Adipose tissue (tissue), 3 donors: ENCODE measurements around the gene IL1RAPL1. TPM values are rescaled to one million over a fixed set of nuclear protein-coding genes. Genes with fewer than 3 reads are reported as not detected.

Experiments
- H3K27ac ChIP-seq: one replicate; pipeline ENCODE4 v1.5.1; 2013; ENCODE audit warnings: low read depth, low read length
- WGBS, 3 donors: extraction: QIAGEN DNeasy Blood & Tissue Kit; methylation state at CpG; one replicate each; pipeline ENCODE4 v1.1.7; 2013; 5-methylcytosine and 5-hydroxymethylcytosine counted together
- polyA plus RNA-seq, 3 donors: library from polyadenylated mRNA; stranded (reverse); fragments of 200-250 nt; gene quantifications; one replicate each; pipeline ENCODE4 v1.2.3, GENCODE V29; 2013
- donor health status: healthy with polysubstance abuse.
- donor health status: Bipolar disorder and iron deficiency.
- donor health status: healthy.

Gene IL1RAPL1
- polyA plus RNA-seq, 3 donors: not detected

GRCh38 chrX:28884823-28885222, 297.6 kb downstream of the IL1RAPL1 start:
- no peak overlapping the region for H3K27ac ChIP-seq

GRCh38 chrX:28888416-28888815, 301.2 kb downstream of the IL1RAPL1 start:
- WGBS, 3 donors: 43 to 71% (median 48%) methylated on average over 1 of the region's 1 CpG
- no peak overlapping the region for H3K27ac ChIP-seq

More at GRCh38 chrX:28884823-28885222, 297.6 kb downstream of the IL1RAPL1 start:
- WGBS, 3 donors: 86 to 100% (median 88%) methylated on average over 1 of the region's 1 CpG

DNA sequence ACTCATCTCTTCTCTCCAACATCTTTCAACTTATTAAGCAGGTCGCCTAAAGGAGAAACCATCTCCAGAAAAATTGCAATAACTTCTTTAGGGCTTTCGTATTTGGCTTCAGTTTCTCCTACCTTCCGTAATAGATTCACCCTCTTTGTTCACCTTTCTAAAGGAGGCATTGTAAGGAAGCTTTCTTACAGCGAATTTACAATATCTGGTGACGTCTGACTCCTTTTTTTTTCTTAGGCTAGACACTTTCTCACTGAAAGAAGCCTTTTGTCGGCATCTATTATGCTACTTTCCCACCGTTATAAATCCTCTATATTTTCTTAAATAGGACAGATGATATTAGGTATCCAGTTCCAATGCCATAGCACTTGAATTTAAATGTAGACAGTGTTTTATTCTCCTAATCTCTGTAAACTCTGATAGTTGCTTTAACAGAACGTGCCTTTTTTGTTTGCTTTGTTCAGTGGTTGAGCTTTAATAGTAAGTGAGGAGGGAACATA, 302.4 kb downstream of the IL1RAPL1 start:
- H3K27ac ChIP-seq: no peak overlapping the region
- WGBS, 3 donors: 58 to 73% (median 60%) methylated on average over 8 of the region's 8 CpGs

DNA sequence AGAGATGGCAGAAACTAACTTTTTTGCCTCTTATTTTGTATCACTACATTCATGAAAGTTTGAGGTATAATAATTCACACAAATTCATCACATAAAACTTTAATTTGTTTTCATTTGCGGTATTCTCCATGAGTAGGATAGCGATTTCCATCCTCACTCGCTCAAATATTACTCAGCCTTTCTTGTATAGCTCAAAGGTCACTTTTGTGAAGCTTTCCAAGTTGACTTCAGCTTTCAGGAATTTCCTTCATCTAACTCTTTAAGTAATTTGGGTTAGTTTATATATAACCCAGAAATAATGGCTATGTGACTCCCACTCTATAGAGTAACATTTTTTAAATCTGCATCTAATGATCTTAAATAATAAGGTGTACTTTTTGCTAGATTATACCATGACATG, 314.4 kb downstream of the IL1RAPL1 start:
- H3K27ac ChIP-seq: no peak overlapping the region
- 59 to 88% (median 66%) methylated on average over 3 of the region's 3 CpGs for WGBS, 3 donors

DNA sequence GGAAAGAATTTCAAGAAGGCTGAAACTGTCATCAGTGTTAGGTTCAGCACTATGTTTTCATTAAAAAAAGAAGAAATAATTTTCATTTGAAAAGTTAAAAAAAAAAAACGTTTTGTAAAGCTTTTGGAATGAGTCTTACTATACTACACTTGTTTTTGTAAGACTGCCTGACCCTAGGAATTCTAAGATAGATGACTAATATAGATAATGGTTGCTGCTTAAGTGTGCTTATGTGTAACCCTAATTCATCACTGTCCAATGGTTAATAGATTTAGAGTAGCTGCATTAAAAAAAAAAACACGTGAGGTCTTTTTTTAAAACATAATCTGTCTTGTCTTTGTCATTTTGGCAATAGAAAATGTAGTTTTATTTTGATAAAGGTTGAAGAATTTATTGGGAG, 323.2 kb downstream of the IL1RAPL1 start:
- WGBS, 3 donors: 19 to 32% (median 24%) methylated on average over 2 of the region's 2 CpGs
- no peak overlapping the region for H3K27ac ChIP-seq

DNA sequence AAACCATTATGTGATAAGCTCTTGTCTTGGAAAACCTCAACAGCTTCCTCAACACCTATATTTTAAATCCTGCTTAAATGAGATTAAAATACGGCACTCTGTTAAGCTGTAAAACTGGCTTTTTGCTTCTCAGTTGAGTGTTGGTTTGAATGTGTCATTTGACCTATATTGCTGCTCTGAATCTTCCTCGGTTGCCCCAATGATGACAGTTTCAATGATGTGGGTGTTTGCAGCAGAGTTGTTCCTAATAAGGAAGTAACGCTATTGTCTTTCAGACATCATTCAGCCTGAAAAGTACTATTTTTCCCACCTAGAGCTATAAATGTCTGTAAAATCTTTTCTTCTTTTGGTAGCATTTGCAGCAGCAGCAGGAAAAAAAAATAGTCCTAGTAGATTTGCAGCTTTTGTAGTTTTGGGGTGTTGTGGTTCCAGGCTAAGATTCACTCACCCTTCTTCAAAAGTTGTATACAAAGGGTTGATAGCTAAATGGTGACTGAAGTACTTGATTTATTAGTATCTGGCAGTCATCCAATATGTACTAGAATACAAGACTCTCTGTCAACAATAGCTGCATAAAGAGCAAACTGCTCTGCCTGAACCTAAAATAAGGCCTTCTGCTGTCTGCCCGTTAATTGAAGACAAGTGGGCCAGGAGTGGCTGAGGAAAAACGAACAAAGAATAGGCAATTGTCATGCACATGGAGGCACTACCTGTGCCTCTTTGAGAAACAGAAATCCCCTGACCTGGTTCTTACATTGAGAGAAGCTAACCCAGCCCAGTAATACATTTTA, 333.1 kb downstream of the IL1RAPL1 start:
- no peak overlapping the region for H3K27ac ChIP-seq
- 52 to 56% (median 55%) methylated on average over 5 of the region's 5 CpGs for WGBS, 3 donors

DNA sequence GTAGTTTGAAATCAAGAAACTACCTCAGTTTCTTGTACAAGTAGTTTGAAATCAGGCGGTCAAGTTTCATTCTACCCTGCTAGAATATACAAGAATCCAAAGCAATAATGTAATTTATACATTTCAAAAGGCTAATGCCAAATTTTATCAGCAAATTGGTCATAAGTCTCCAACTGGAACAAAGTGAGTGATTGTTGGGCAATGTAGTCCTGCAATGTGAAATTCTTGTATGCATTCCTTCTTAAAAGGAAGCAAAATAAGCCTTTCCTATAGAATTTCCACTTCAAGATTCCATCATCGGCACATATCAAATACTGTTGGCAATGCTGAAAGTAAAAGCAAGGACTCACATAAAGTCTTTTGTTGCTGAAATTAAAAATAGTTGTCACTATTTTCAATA, 334.9 kb downstream of the IL1RAPL1 start:
- 79 to 91% (median 86%) methylated on average over 2 of the region's 2 CpGs for WGBS, 3 donors
- no peak overlapping the region for H3K27ac ChIP-seq

DNA sequence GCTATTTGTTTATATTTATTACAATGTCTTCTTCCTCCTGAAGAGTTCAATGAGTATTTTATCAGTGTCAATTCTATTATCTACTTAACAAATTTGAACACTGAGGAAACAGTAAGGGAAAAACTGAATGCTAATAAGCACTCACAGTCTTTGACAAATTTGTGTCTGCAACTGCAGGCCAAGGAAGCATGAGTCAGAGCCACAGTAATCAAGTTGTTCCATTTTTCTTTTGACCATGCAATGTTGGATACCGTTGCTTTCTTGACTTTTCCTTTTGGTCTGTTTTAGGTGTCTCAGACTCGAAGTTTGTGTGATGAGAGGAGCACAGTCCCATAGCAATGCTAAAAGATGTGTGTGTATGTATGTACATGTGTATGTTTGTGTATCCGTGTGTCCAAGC, 359.6 kb downstream of the IL1RAPL1 start:
- whole genome bisulfite sequencing, 3 donors: 52 to 81% (median 69%) methylated on average over 3 of the region's 3 CpGs
- no peak overlapping the region for H3K27ac ChIP-seq

DNA sequence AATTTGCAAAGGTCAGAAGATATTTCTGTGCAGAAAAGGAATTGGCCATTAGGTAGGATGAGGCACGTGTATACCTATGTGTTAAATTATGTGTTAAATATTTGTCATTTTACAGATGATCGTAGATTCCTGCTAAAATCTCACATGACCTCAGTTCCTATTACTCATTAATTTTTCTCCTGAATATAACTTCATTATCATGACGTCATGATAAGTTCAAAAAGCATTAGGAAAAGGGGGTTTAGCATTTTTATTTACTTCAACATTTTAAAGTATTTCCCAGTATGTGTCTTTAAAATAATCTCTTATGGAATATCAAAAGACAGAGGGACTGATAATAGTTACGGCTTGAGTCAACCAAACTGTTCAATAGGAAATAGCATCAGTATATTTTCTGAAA, 372.8 kb downstream of the IL1RAPL1 start:
- WGBS, 3 donors: 62 to 73% (median 72%) methylated on average over 4 of the region's 4 CpGs
- H3K27ac ChIP-seq: no peak overlapping the region

GRCh38 chrX:28966331-28966730, 379.1 kb downstream of the IL1RAPL1 start:
- WGBS, 3 donors: 34 to 57% (median 44%) methylated on average over 3 of the region's 3 CpGs
- H3K27ac ChIP-seq: no peak overlapping the region

GRCh38 chrX:28969126-28969525, 381.9 kb downstream of the IL1RAPL1 start:
- no peak overlapping the region for H3K27ac ChIP-seq

GRCh38 chrX:28979877-28980276, 392.6 kb downstream of the IL1RAPL1 start:
- 75 to 76% (median 75%) methylated on average over 1 of the region's 1 CpG for WGBS, 3 donors
- no peak overlapping the region for H3K27ac ChIP-seq

DNA sequence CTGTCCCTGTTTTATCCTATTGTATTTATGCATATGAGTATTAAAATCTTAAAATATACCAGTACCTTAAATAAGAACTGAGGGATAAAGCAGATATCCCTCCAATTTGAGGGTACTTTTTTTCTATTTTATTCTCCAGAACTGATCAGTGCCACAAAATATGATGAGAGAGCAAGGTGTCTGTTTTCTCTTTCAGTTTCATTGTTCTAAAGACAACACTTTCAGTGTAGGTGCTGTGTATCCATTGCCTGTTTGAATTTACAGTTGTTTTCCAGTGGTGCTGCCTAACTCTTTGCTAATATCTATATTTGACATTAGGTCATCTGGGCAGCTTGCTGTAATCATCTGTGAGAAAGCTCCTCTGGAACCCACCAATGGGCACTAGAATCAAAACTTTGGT, 394.7 kb downstream of the IL1RAPL1 start:
- H3K27ac ChIP-seq: no peak overlapping the region

DNA sequence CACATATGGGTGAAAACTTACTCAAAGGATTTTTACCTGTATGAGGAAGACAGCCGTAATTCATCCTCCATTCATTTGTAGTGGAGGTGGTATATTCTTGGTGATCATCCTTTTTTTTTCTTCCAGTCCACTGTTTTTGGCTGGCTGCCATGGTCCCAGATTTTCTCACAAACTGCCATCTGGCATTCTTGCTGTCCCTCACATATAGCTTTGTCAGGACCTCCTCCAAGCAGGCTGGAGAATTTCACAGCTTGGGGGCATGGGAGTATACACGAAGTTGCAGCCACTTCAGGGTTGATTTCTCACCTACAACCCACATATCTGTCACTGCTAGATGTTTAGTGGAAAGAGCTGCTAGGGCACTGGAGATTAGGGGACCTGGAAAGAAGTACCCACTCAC, 401.0 kb downstream of the IL1RAPL1 start:
- no peak overlapping the region for H3K27ac ChIP-seq
- WGBS, 3 donors: 42 to 55% (median 45%) methylated on average over 2 of the region's 2 CpGs

DNA sequence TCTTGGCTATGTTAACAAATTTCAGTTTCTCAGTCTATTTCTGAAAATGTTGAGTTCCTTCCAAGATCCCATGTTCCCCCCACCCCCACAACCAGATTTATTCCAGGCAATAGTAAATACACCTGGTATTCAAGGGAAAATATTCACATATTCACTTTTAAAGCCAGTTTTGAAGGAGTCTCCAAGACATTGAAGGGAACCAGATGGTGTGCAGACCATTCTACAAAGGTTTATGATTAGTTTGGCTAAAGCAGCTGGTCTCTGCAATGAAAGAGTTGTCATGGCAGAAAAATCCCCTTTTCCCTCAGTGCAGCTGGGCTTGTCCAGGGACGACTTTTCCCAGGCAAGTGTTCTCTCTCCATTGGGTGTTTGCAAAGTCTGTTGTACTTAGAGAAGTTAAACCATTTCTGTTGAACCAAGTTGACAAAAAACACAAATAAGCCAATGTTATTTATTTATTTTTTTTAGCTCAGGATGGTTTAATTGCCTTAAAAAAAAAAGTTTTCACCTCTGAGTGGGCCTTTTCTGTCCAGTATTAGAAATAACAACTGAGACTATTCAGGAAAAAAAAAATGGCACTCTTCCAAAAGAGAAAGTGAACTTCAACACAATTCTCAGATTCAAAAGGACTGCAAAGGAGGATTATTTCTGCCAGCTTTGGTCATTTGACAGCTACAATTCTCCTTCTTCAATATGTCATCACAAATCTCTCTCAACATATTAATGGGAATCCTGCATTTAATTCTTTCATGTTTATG, 410.6 kb downstream of the IL1RAPL1 start:
- 29 to 64% (median 41%) methylated on average over 1 of the region's 1 CpG for WGBS, 3 donors
- no peak overlapping the region for H3K27ac ChIP-seq

GRCh38 chrX:28998609-28999135, 411.4 kb downstream of the IL1RAPL1 start:
- 23 to 40% (median 26%) methylated on average over 3 of the region's 3 CpGs for WGBS, 3 donors
- no peak overlapping the region for H3K27ac ChIP-seq

GRCh38 chrX:29012867-29013266, 425.6 kb downstream of the IL1RAPL1 start:
- no peak overlapping the region for H3K27ac ChIP-seq

DNA sequence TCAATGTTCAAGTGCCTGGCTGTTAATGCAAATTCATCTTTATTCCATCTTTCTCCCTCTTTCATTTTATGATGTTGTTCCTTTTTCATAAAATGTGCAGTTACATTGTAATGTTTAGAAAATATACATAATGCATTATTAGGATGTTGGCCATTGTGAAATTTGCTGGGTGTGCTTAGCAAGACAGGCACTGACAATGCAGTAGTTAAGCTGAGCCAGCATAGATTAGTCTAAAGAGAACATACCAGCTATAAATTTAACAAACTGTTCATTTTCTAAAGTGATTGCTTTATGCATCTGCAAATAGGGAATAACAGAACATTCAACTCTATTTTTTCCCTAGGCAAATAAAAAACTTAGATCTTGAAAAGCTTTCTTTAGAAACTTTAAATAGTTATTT, 436.0 kb downstream of the IL1RAPL1 start:
- no peak overlapping the region for H3K27ac ChIP-seq

GRCh38 chrX:29024871-29025270, 437.6 kb downstream of the IL1RAPL1 start:
- 38 to 70% (median 39%) methylated on average over 2 of the region's 2 CpGs for WGBS, 3 donors
- no peak overlapping the region for H3K27ac ChIP-seq

DNA sequence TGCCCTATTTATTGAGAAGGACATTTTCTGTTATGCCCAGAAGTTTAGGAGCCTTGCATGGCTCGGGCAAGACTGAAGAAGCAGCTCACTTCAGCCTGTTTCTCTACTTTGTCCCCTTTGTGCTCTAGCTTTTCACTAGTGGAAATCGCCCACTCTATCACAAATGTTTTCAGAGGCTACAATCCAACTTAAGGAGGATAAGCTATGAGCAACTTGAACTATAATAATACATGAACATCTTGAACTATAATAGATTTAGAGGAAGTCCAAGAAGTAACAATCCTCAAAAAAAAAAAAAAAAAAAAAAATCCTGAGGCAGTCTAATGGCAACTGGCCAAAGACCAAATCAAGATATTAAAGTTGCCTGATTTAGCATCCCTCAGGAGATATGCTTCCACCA, 452.3 kb downstream of the IL1RAPL1 start:
- H3K27ac ChIP-seq: no peak overlapping the region
- 40 to 82% (median 72%) methylated on average over 2 of the region's 2 CpGs for WGBS, 3 donors
